LNCaP clone FGC (cell line): ENCODE results near the gene CDC34.

Source experiments
- DNase-seq: peaks from one replicate; pipeline ENCODE4 v3.0.0-alpha.2; 2011; ENCODE audit warnings: low read depth
- H3K4me3 ChIP-seq: 2 replicates; pipeline ENCODE4 v1.5.1; 2011; ENCODE audit warnings: mild to moderate bottlenecking, low read depth, low read length, control low read depth
- TF ChIP-seq, protein P1 (sequence below): IDR thresholded peaks from 2 replicates; pipeline ENCODE4 v1.5.1; 2012; ENCODE audit warnings: mild to moderate bottlenecking; ENCODE audit not compliant: control insufficient read depth, insufficient read depth; ENCODE audit errors: extremely low read depth

The CDC34 gene

DNA sequence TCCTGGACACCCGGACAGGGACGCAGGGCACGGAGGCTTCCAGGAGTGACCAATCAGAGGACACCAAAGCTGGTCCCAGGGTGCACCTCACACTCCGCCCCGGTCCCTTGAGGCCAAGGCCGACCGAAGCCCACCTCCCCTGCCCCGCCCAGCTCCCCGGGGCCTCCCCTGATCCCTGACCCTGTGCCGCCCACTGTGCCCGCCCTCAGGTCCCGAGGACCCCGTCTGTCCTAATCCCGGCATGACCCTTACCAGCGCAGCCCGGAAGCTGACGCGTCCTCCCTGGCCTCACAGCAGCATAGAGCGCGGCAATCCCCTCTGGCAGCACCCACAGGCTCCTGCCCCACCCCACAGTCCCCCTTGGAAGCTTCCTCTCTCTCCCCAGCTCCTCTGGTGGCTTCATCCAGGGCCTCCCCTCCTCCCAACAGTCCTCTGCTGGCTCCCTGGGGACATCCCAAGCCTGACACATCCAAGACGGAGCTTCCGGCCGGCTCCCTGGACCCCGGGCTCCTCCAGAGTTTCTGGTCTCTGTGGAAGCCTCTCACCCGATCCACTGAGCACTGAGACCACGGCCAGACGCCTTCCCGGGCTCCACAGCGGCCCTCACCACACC is 7.4 kb upstream of the CDC34 start:
- no peak overlapping the region for H3K4me3 ChIP-seq
- TF ChIP-seq, protein P1, sequence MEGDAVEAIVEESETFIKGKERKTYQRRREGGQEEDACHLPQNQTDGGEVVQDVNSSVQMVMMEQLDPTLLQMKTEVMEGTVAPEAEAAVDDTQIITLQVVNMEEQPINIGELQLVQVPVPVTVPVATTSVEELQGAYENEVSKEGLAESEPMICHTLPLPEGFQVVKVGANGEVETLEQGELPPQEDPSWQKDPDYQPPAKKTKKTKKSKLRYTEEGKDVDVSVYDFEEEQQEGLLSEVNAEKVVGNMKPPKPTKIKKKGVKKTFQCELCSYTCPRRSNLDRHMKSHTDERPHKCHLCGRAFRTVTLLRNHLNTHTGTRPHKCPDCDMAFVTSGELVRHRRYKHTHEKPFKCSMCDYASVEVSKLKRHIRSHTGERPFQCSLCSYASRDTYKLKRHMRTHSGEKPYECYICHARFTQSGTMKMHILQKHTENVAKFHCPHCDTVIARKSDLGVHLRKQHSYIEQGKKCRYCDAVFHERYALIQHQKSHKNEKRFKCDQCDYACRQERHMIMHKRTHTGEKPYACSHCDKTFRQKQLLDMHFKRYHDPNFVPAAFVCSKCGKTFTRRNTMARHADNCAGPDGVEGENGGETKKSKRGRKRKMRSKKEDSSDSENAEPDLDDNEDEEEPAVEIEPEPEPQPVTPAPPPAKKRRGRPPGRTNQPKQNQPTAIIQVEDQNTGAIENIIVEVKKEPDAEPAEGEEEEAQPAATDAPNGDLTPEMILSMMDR, result no peak
- no peak for DNase-seq

- no peak overlapping the region for H3K4me3 ChIP-seq
- DNase-seq, result no peak
- TF ChIP-seq, protein P1, result no peak
These were observed 6.5 kb upstream of the CDC34 start for GRCh38 chr19:525029-525428.

DNA sequence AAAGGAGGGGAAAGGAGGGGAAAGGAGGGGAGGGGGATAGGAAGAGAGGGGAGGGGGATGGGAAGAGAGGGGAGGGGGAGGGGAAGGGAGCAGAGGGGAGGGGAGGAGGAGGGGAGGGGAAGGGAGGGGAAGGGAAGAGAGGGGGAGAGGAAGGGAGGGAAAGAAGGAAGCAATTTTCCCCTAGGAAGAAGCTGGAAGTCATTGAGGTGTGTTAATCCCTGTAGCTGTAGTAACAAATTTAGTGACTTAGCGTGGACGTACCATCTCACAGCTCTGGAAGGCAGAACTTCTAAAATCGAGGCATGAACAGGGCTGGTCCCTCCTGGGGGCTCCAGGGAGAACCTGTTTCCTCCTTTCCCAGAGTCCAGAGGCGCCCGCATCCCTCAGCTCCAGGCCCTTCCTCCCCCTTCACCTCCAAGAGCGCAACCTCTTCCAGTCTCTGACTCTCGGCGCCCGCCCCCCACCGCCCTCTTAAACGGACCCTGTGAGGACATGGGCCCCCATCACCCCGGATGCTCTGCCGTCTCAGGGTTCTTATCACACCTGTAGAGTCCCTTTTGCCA is 5.6 kb upstream of the CDC34 start:
- TF ChIP-seq, protein P1, result no peak
- no peak for DNase-seq
- H3K4me3 ChIP-seq, result no peak overlapping the region

- TF ChIP-seq, protein P1, result no peak
- DNase-seq, result no peak
- peak overlapping the region; percentile 93 for H3K4me3 ChIP-seq
These were observed 1.2 kb upstream of the CDC34 start for GRCh38 chr19:530134-531008.

DNA sequence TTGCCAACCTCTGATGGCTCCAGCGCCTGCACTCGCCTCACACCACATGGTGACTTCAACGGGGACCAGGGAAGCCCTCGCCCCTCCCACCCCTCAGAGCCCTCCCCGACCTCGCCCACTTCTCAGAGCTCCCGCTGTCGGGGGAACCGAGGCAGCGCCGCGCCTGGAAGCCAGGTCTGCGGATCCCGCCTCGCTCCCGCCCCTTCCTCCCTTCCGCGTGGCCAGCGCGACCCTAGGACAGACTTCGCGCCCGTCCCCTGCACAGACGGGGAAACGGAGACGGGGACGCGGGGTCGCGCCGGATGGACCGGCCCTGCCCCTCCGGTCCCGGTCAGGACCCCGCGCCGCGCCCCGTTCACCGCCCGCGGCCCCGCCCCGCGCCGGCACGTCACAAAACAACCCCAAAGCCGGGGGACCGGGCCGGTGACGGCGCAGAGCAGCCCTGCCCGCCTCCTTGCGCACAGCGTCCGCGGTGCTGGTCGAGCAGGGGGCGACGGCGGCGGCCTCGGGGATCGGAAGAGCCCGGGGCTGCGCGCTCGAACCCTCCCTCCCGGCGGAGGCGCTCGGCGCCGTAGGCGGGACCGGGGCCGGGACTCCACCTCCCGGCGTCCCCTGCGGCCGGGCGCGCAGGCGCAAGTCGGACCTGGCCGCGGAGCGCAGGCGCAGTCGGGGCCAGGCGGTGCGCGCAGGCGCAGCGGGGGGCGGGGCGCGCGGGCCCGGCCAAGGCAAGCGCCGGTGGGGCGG is 379 bp upstream of the CDC34 start:
- TF ChIP-seq, protein P1, result peak; percentile 20; the same call in 1 of the 2 replicates
- DNase-seq, result no peak
- H3K4me3 ChIP-seq, result peak overlapping the region; percentile 93

- peak overlapping the region; percentile 93 for H3K4me3 ChIP-seq
- peak; percentile 35 for DNase-seq
These were observed 1.2 kb downstream of the CDC34 start for GRCh38 chr19:532561-533363.

More at GRCh38 chr19:532561-533363, 1.2 kb downstream of the CDC34 start:
- TF ChIP-seq, protein P1, result peak; percentile 55
